Lower leg skin (tissue), 3 donors: Measurements from ENCODE around the gene KCNA3.

Source experiments
- CTCF ChIP-seq, 3 donors: fragments of 450-650 bp; IDR thresholded peaks; one replicate each; pipeline ENCODE4 v1.5.1; 2016; ENCODE audit warnings: antibody characterized with exemption in 3 of 3, mild to moderate bottlenecking in 3 of 3, moderate library complexity in 2 of 3
- POLR2A ChIP-seq, 2 donors: fragments of 450-650 bp; IDR thresholded peaks; one replicate each; pipeline ENCODE4 v1.6.1; 2016 to 2017; ENCODE audit warnings: antibody characterized with exemption in 2 of 2, mild to moderate bottlenecking in 1 of 2, moderate library complexity in 1 of 2

GRCh38 chr1:110637475-110637874 is 37.3 kb downstream of the KCNA3 start:
- TF ChIP-seq CTCF (IDR thresholded peaks at IDR 0.05) = no peak
- no peak for TF ChIP-seq POLR2A (IDR thresholded peaks at IDR 0.05)
